Measurements from ENCODE around the gene GDF11. TPM values are rescaled to one million over a fixed set of nuclear protein-coding genes. Genes with fewer than 3 reads are reported as not detected.

The GDF11 gene
- total RNA-seq, 1 experiment from 2014 or later, result 6.7 TPM

- no peak for TF ChIP-seq CTCF (IDR thresholded peaks at IDR 0.05; ENCODE audit: unreplicated experiment)
- intact Hi-C loops (cut with micrococcal nuclease; ENCODE audit: unreplicated experiment), result no loop called here
- CTCF ChIA-PET, result interaction anchor here (0.7 to 3.7 kb wide), 5 partner anchors 9 to 1397 kb away, joined by 3 to 27 read pairs (median 3); partner anchors contain the start of gene ORMDL2
- Mint-ChIP-seq H3K4me3 (ENCODE audit: low read depth, unreplicated experiment) (peak overlapping the region; percentile 86), H3K27ac (ENCODE audit: unreplicated experiment) (peak overlapping the region; percentile 97), H3K27me3 (ENCODE audit: unreplicated experiment) (peaks cover 31% of the 10 kb centered on the region), H3K9me3 (ENCODE audit: low read depth, unreplicated experiment) (no peaks in the 10 kb centered on the region), H3K36me3 (ENCODE audit: insufficient read depth, unreplicated experiment) (peaks cover 30% of the 10 kb centered on the region), H3K4me1 (ENCODE audit: low read depth, unreplicated experiment) (peaks cover 44% of the 10 kb centered on the region)
- TSS peak; percentile 80 for BruUV-seq (replicated peaks)
- no peak for DNase-seq
Measured at GRCh38 chr12:55715169-55715764, 27.7 kb upstream of the GDF11 start.

GRCh38 chr12:55715833-55716581, 26.9 kb upstream of the GDF11 start, which contains the start of gene BLOC1S1:
Gene BLOC1S1 (plus strand): TSS chr12:55716046. CDS start chr12:55716052, 6 bp downstream.
- Mint-ChIP-seq H3K27ac (ENCODE audit: unreplicated experiment) (peak within 1 kb of the TSS; percentile 97), H3K4me3 (ENCODE audit: low read depth, unreplicated experiment) (peak within 1 kb of the TSS; percentile 86), H3K27me3 (ENCODE audit: unreplicated experiment) (peaks cover 27% of the 10 kb centered on the region), H3K4me1 (ENCODE audit: low read depth, unreplicated experiment) (peaks cover 47% of the 10 kb centered on the region), H3K9me3 (ENCODE audit: low read depth, unreplicated experiment) (no peaks in the 10 kb centered on the region), H3K36me3 (ENCODE audit: insufficient read depth, unreplicated experiment) (peaks cover 32% of the 10 kb centered on the region)
- DNase-seq, result peak; percentile 98
- CTCF ChIA-PET, result interaction anchor here (1.0 to 3.7 kb wide), 3 partner anchors 10 to 34 kb away, joined by 3 to 27 read pairs (median 3); a partner anchor contains a TSS
- no peak for TF ChIP-seq CTCF (IDR thresholded peaks at IDR 0.05; ENCODE audit: unreplicated experiment)
- intact Hi-C loops (cut with micrococcal nuclease; ENCODE audit: unreplicated experiment), result no loop called here
- BruUV-seq (replicated peaks), result no TSS peak

GRCh38 chr12:55716582-55716957, 26.4 kb upstream of the GDF11 start:
- H3K36me3 Mint-ChIP-seq (ENCODE audit: insufficient read depth, unreplicated experiment), result peaks cover 37% of the 10 kb centered on the region
- DNase-seq, result no peak
- no peak for TF ChIP-seq CTCF (IDR thresholded peaks at IDR 0.05; ENCODE audit: unreplicated experiment)
- BruUV-seq (replicated peaks), result no TSS peak
- H3K4me1 Mint-ChIP-seq (ENCODE audit: low read depth, unreplicated experiment), result peaks cover 52% of the 10 kb centered on the region
- intact Hi-C loops (cut with micrococcal nuclease; ENCODE audit: unreplicated experiment), result no loop called here
- H3K9me3 Mint-ChIP-seq (ENCODE audit: low read depth, unreplicated experiment), result no peaks in the 10 kb centered on the region
- CTCF ChIA-PET, result interaction anchor here (0.6 to 3.7 kb wide), 4 partner anchors 9 to 148 kb away, joined by 3 to 27 read pairs (median 4); partner anchors contain the start of gene ITGA7
- peaks cover 22% of the 10 kb centered on the region for H3K27me3 Mint-ChIP-seq (ENCODE audit: unreplicated experiment)
- H3K4me3 Mint-ChIP-seq (ENCODE audit: low read depth, unreplicated experiment), result peak overlapping the region; percentile 86
- peak overlapping the region; percentile 97 for H3K27ac Mint-ChIP-seq (ENCODE audit: unreplicated experiment)

GRCh38 chr12:55717011-55718007, 25.6 kb upstream of the GDF11 start:
- CTCF ChIA-PET, result interaction anchor here (0.6 to 3.7 kb wide), 6 partner anchors 10 to 280 kb away, joined by 3 to 27 read pairs (median 4); partner anchors contain the start of genes ITGA7 and SUOX
- intact Hi-C loops (cut with micrococcal nuclease; ENCODE audit: unreplicated experiment), result no loop called here
- Mint-ChIP-seq H3K4me1 (ENCODE audit: low read depth, unreplicated experiment) (peaks cover 59% of the 10 kb centered on the region), H3K27ac (ENCODE audit: unreplicated experiment) (peak overlapping the region; percentile 46), H3K36me3 (ENCODE audit: insufficient read depth, unreplicated experiment) (peaks cover 45% of the 10 kb centered on the region), H3K9me3 (ENCODE audit: low read depth, unreplicated experiment) (no peaks in the 10 kb centered on the region), H3K27me3 (ENCODE audit: unreplicated experiment) (peaks cover 15% of the 10 kb centered on the region), H3K4me3 (ENCODE audit: low read depth, unreplicated experiment) (peak overlapping the region; percentile 86)
- DNase-seq, result no peak
- BruUV-seq (replicated peaks), result TSS peak; percentile 26
- TF ChIP-seq CTCF (IDR thresholded peaks at IDR 0.05; ENCODE audit: unreplicated experiment), result no peak
